Activated CD4-positive, alpha-beta T cell treated with anti-CD3 and anti-CD28 coated beads for 4 hours (primary cell): ENCODE results near the gene CMTM4.
"Not testable (repeated sequence)": the region's sequence is repeated elsewhere in the genome, so short reads cannot be mapped to it uniquely, and the experiment has no call there.

ENCODE experiments used
- DNase-seq, 2 donors: peaks; one replicate each; pipeline ENCODE4 v3.0.0-alpha.2; 2020

Gene CMTM4

GRCh38 chr16:66611911-66612310 is 84.6 kb downstream of the CMTM4 start:
- DNase-seq, result not testable (repeated sequence)

GRCh38 chr16:66610111-66610820 is 86.3 kb downstream of the CMTM4 start:
- no peak for DNase-seq

GRCh38 chr16:66609139-66609510 is 87.4 kb downstream of the CMTM4 start:
- no peak for DNase-seq

GRCh38 chr16:66608241-66609138 is 88.1 kb downstream of the CMTM4 start:
- DNase-seq, result peak; percentile 81 to 88

GRCh38 chr16:66605979-66606751 is 90.4 kb downstream of the CMTM4 start:
- no peak for DNase-seq

- peak; percentile 36 to 48 for DNase-seq
Measured at GRCh38 chr16:66605177-66605978, 91.2 kb downstream of the CMTM4 start.

GRCh38 chr16:66604376-66605176 is 92.0 kb downstream of the CMTM4 start, which contains the start of gene CMTM3:
TSS of gene CMTM3 (plus strand) at chr16:66604704. CDS start at chr16:66604806, 102 bp downstream.
- peak; percentile 71 for DNase-seq

GRCh38 chr16:66603537-66604375 is 92.8 kb downstream of the CMTM4 start:
- peak; percentile 52 to 68 for DNase-seq

GRCh38 chr16:66601471-66601870 is 95.1 kb downstream of the CMTM4 start:
- DNase-seq, result no peak

GRCh38 chr16:66600477-66600876 is 96.1 kb downstream of the CMTM4 start:
- DNase-seq, result no peak

- no peak for DNase-seq
Measured at GRCh38 chr16:66599726-66600125, 96.8 kb downstream of the CMTM4 start.

GRCh38 chr16:66598111-66598510 is 98.4 kb downstream of the CMTM4 start:
- no peak for DNase-seq

GRCh38 chr16:66596986-66597848 is 99.3 kb downstream of the CMTM4 start:
- DNase-seq, result no peak

- DNase-seq, result not testable (repeated sequence)
Measured at GRCh38 chr16:66596559-66596958, 100.0 kb downstream of the CMTM4 start.

GRCh38 chr16:66594739-66595138 is 101.8 kb downstream of the CMTM4 start:
- DNase-seq, result no peak

- DNase-seq, result no peak
Measured at GRCh38 chr16:66592814-66593213, 103.7 kb downstream of the CMTM4 start.

GRCh38 chr16:66592241-66592640 is 104.3 kb downstream of the CMTM4 start:
- DNase-seq, result no peak

GRCh38 chr16:66591018-66591417 is 105.5 kb downstream of the CMTM4 start:
- DNase-seq, result no peak

- peak; percentile 27 for DNase-seq
Measured at GRCh38 chr16:66590322-66590721, 106.2 kb downstream of the CMTM4 start.
